Stimulated activated CD8-positive, alpha-beta memory T cell treated with anti-CD3 and anti-CD28 coated beads, Interleukin-7, amount 100 ng/mL, for 48 hours (primary cell): ENCODE measurements around the gene SNHG17.
"Not testable (repeated sequence)": the region's sequence is repeated elsewhere in the genome, so short reads cannot be mapped to it uniquely, and the experiment has no call there.

Experiments used
- DNase-seq, 2 donors: peaks; one replicate each; pipeline ENCODE4 v3.0.0-alpha.2; 2020; ENCODE audit warnings: low read depth in 1 of 2; ENCODE audit errors: extremely low read depth in 1 of 2

Gene SNHG17

DNA sequence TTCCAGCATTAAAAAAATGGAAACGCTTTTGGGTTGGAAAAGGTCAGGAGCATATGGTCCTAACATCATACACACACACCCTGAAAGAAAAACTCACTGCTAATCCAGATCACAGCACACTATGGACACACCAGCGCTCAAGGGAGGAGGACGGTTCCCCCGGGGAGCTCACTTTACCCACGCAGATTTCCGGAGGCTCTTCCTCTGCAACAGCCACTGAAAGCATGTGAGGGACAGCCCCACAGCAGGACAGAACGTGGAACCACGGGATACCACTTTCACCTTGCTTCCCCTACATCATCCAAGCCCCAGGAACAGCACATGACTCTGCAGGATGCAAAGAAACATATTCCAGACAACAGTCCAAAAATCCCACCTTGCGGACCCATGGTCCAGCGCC, 13.2 kb downstream of the SNHG17 start:
- DNase-seq = no peak

DNA sequence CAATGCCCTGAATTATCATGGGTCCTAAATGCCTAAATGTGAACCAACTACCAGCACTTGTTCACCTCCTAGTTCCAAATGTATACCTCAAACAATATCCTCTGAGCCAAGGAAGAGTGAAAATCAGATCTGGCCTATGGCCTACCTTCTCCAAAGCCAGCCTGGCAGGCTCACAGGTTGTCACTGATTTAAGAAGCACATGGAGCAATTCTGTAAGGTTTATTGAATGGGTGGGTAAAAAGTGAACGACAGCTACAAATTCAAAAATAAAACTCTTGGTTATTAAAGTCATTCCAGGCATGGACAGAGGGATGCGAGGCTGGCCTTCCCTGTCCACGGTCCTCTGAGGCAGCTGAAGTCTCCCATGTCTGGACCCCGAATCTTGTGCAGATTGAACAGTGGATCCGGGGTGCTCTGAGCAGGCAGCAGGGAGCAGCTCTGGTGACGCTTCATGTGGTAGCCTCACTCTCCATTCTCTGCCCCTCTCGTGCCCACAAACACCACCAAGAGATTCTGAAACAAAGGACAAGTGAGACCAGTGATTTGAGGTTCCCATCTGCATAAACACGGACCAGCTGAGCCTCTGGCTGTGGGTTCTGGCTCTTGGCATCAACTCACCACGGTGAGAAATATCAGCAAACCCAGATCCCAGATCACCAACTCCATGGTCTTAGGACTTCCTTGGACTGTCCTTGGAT, 14.6 kb downstream of the SNHG17 start:
- DNase-seq = no peak

DNA sequence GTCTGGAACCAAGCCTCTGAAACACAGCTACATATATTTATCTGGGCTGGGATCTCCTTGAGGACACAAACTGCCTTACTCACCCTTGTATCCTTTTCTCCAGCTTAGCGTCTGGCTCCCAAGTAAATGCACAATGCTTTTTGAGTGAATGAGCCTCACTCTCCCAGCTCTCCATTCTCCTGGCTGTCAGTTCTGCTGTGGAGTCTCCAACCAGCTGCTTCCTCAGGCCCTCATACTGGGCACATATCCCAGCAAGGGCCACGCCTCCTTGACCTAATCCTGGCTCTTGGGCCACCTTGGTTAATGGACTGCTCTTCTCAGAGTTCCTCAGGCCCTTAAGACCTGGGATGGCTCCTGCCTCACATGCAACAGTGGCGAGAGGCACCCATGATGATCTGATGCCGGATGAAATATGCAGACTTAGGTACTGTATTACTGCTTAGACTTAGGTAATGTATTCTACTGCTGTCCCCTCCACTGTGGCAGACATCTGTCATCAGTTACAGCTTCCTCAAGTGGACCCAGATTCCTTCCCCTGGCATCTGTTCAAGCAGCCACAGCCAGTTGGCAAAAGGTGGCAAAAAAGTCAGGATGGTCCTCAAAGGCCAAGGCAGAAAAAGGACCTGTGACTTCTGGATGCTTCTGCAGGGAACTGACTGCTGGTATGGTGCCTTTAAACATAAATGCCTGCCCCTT, 16.5 kb downstream of the SNHG17 start:
- no peak for DNase-seq

DNA sequence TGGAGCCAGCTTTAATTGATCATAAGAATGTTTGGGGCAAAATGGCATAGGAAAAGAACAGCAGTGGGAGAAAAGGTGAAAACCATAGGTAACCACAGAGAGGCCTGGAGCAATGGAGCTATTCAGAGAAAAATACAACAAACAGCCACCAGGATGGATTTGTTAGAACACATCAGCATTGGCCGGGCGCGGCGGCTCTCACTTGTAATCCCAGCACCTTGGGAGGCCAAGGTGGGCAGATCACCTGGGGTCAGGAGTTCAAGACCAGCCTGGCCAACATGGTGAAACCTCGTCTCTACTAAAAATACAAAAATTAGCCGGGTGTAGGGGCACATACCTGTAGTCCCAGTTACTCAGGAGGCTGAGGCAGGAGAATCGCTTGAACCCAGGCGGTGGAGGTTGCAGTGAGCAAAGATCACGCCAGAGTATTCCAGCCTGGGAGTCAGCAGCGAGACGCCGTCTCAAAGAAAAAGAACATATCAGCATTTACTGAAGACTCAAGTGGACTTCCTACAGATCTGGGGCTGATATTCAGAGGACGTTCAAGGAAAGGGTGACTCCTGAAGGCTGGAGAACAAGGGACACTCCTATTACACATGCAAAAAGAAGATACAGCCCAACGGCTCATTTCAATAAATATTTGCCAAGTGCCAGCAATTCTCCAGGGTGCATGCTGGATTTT, 20.2 kb downstream of the SNHG17 start:
- DNase-seq = no peak

DNA sequence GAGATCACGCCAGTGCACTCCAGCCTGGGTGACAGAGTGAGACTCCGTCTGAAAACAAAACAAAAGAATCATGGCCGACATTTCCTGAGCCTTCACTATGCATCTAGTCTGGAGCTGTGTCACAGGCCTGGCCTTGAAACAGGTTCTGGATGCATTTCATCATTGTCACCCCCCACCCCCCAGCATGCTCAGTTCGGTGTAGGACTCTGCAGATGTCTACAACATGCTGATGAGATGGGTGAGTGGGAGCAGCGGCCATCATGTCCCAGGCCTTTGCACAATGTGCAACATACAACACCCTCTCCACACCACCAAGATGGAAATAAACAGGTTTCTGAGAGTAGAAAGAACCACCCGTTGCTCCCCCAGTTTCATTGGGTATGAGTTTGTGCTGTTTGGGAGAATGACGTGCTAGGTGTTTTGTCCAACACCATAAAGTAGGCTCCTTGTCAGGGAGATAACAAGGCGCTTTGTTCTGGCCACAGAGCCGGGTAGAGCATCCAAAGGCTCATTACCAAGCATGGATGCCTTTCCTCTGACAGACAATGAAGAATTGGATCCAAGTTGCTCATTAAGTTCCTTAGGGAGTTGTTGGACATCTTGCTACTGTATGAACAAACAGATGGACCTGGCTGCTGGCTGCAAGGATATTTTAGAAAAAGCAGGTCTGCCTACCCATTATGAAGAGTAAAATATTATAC, 22.1 kb downstream of the SNHG17 start:
- DNase-seq = no peak

DNA sequence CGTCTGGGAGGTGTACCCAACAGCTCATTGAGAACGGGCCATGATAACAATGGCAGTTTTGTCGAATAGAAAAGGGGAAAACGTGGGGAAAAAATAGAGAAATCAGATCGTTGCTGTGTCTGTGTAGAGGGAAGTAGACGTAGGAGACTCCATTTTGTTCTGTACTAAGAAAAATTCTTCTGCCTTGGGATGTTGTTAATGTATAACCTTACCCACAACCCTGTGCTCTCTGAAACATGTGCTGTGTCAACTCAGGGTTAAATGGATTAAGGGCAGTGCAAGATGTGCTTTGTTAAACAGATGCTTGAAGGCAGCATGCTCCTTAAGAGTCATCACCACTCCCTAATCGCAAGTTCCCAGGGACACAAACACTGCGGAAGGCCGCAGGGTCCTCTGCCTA, 27.3 kb downstream of the SNHG17 start:
- not testable (repeated sequence) for DNase-seq

DNA sequence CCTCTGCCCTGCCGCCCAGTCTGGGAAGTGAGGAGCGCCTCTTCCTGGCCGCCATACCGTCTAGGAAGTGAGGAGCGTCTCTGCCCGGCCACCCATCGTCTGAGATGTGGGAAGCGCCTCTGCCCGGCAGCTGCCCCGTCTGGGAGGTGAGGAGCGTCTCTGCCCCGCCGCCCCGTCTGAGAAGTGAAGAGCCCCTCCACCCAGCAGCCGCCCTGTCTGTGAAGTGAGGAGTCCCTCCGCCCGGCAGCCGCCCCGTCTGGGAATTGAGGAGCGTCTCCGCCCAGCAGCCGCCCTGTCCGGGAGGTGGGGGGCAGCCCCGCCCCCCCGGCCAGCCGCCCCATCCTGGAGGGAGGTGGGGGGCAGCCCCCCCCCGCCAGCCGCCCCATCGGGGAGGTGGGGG, 27.8 kb downstream of the SNHG17 start:
- DNase-seq = no peak

DNA sequence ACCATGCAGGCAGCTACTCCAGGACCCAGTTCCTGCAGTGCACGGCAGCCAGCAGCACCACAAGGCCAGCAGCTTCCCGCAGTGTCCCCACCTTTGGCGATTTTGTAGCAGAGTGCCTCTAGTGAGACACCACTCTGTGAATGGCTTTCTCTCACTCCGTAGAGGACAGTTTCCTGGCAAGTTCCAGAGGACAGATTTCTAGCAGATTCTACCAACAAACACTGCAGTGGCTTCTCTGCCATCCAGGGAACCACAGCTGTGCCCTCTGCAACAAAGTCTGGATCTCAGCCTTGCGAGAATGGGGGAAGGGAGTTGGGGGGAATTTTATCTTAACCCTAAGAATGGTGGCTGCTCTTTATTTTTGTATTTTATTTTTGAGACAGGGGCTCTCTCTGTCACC, 28.7 kb downstream of the SNHG17 start:
- no peak for DNase-seq

DNA sequence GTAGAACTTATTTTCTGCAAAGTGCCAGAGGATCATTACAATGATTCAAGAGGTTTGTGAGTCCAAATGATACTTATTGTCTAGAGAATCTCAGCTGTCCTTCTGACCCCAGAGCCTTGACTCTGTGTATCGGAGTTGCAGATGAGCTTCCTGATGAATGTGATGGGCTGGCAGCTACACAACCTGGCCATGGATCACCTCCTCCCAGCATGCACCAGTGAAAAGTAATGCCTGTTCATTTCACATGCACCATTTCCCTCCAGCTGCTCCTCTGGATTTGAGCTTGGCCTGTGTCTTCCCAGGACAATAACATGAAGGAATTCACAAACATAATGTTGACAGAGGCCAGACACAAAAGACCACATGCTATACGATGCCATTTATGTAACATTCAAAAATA, 30.0 kb downstream of the SNHG17 start:
- no peak for DNase-seq

DNA sequence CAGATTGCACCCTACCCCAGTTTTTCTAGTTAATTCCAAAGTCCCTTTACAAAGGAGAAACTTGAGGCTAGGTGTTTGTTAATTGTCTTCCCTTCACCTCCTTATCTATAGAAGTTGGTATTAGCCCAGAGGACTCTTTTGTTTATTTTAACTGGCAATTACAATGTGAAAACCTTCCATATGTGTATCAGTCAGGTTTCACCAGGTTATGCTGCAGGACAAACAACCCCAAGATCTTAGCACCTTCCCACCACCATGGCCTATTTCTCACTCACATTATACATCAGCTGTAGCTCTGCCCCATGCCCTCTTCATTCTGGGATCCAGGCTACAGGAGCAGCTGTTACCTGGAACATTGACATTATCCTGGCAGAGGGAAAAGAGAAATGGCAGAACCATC, 31.1 kb downstream of the SNHG17 start:
- DNase-seq = no peak

DNA sequence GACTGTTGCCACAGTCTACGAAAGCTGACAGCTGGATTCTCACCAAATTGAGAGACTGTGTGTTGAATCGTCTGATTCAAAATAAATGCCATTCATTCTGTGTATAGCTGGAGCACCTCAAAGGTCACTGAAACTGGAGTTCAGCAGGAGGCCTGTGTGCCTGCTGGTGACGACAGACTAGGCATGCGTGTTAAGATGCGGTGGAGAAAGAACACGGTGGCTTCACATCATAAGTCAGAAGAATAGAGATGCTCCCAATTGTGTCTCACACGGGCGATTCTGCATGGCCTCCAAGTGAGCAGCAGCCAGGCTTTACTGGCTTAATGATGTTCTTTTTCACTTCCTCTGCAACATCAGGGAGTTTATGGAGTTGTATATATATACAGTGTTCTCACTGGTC, 32.3 kb downstream of the SNHG17 start:
- no peak for DNase-seq

DNA sequence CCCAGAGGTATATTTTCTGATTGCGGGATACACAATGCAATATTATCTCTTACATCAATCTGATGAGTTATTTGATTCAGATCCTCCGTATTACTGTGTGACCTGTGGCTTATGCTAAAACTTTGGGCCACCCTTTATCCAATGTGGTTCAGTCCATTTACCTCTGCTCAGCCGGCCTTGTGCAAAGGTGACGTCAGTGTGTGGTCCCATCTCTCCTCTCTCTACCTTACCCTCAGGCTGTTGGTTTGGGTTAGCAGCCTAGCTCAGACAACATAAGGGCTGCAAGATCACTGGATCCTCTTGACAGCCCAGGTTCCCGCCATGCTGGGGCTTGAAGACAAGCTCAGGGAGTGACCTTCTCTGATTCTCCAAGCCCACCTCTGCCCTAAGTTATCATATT, 33.0 kb downstream of the SNHG17 start:
- no peak for DNase-seq

DNA sequence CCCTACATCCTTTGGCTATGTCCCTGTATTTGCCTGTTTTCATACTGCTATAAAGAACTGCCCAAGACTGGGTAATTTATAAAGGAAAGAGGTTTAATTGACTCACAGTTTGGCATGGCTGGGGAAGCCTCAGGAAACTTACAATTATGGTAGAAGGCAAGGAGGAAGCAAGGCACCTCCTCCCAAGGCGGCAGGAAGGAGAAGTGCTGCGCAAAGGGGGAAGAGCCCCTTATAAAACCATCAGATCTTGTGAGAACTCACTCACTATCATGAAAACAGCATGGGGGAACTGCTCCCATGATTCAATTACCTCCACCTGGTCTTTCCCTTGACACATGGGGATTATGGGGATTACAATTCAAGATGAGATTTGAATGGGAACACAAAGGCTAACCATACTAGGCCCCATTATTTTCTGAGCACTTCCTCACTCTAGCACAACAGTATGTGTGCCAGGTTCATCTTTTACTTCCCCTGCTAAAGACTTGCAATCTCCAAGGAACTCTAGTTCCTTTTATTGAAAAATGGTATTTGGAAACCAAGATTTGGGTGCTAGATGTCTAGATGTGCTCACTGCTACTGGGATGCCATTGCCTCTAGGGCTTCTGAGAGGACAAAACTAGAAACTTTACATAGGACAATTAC, 39.3 kb downstream of the SNHG17 start:
- not testable (repeated sequence) for DNase-seq

DNA sequence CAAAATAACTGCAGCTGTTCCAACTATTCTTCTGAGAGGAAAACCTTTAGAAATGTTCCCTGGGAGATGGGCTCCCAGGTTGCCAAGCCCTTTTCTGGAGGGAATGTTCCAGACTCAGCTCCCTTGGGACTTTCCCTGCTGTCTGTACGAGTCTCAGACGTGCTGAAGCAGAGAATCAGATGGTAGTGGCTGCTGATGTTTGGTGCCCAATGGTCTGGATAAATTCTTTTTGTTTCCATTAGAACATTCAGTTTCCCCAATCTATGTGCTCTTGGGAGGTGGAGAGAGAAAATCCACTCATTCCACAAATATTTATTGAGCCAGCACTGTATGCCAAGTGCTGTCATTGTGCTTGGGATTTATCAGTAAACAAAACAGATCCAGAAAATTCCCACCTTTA, 40.0 kb downstream of the SNHG17 start:
- no peak for DNase-seq

DNA sequence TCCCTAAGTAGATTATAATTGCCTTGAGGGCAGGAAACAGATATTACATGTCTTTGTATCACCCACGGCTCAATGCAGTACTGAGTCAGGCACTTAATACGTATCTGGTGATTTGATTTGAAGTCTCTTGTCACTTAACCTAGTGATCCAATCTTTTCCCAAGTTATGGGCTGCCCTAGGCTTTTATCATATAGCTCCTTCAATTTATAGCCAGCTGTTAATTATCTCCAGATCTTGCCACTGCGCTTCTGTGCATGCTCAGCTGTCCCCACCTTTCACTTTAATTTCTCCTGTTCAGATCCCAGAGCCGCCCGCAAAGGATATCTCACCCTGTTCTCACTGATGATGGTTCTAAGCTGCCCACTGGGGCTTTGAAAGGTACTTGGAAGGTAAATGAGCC, 41.9 kb downstream of the SNHG17 start:
- DNase-seq = no peak

DNA sequence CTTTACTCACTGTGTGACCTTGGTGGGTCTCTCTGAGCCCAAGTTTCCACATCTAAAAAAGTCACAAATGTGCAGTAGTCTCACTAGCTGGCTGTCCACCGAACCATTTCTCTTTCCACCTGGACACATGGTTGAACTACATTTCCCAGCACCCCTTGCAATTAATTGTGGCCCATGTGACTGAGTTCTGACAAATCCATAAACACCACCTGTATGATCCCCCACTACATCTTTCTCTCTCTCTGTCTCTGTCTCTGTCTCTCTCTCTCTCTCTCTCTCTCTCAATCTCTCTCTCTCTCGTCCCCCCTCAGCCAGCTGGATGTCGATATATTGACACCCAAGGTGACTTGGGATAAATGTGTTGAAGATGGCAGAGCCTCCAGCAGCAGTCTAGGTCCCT, 42.8 kb downstream of the SNHG17 start:
- no peak for DNase-seq

DNA sequence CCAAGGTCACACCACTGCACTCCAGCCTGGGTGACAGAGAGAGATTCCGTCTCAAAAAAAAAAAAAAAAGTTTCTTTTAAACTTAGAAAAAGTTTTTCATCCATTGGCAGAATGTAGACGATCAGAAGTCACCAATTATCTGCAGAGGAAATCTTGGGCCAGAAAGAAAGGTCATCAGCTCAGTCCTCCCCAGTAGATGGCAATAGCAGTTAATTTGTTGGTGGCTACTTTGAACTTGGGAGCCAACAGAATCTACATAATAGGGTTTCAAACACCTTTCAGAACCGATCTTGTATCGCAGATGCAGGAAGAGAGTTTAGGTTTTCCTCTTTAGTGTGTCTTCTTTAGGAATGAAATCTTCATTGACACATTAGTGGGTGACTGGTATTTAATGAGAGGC, 47.2 kb downstream of the SNHG17 start:
- no peak for DNase-seq

DNA sequence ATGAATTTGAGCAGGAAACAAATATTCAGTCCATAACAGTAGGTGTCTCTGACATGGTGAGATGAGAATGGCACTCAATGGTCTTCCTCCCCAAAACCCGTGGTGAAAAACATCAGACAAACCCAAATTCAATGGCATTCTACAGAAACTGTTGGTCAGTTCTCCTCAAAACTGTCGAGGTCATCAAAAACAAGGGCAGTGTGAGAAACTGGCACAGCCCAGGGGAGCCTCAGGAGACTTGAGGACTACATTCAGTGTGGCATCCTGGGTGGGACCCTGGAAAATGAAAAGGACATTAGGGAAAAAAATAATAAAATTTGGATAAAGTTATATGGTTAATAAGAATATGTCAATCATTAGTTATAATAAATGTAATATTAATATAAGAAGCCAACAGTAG, 48.3 kb downstream of the SNHG17 start:
- DNase-seq = no peak

DNA sequence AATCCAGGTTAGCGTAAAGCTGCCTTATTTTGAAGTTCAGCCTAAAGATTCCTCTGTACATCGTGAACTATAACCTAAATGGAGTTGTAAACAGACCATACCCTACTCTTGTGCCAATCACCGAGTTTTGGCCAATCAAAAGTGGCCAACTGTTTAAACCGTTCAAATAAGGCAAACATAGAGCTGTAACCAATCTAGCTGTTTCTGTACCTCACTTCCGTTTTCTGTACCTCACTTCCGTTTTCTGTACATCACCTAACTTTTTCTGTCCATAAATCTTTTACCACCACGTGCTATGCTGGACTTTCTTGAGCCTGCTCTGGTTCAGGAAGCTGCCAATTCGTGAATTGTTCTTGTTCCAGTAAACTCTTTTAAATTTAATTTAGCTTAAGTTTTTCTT, 49.1 kb downstream of the SNHG17 start:
- DNase-seq = no peak

DNA sequence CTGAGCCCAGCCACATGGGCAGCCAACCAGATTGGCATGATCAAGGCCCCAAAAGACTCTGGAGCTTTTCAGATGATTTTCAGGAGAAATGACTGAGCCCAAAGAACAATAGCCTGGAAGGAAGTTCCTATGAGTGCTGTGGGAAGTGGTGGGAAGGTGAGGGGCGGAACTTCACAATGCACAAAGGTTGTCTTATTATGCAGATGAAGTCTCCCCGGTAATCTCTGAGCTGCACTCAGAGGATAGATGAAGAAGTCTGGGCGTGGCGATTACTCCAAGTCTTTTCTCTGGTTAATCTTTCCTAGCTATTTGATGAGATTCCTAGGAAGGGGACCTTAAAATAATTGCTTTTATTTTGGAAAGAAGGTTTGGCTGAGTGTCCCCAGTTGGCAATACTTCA, 52.0 kb downstream of the SNHG17 start:
- no peak for DNase-seq

DNA sequence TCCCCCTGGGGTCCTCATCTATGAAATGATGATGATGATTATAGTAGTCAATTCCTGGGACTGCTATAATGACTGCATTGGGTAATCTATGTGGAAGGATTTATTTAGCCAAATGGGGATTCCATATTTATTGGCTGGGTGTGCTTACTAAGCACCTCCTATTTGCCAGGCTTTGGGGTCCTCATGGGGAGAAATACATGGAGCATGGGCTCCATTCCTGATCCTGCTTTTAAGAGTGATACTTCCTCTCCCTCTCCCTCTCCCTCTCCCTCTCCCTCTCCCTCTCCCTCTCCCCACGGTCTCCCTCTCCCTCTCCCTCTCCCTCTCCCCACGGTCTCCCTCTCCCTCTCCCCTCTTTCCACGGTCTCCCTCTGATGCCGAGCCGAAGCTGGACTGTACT, 57.3 kb downstream of the SNHG17 start:
- DNase-seq = not testable (repeated sequence)
